ENCODE measurements around the gene SATB2.

GRCh38 chr2:199441759-199442158 is 16.0 kb downstream of the SATB2 start:
- no peak for TF ChIP-seq CTCF (IDR thresholded peaks at IDR 0.05)
- TF ChIP-seq ZFX (IDR thresholded peaks at IDR 0.05; ENCODE audit: borderline replicate concordance): no peak
